22Rv1 (cell line): Measurements from ENCODE around the gene SIK2.
"Not testable (repeated sequence)": the region's sequence is repeated elsewhere in the genome, so short reads cannot be mapped to it uniquely, and the experiment has no call there.

ENCODE experiments used
- CTCF ChIP-seq: fragments of 450-650 bp; IDR thresholded peaks from 2 replicates; pipeline ENCODE4 v1.5.1; 2017; ENCODE audit warnings: mild to moderate bottlenecking
- ZFX ChIP-seq: fragments of 450-650 bp; IDR thresholded peaks from 2 replicates; pipeline ENCODE4 v1.6.1; 2017; ENCODE audit warnings: antibody characterized with exemption, borderline replicate concordance

- TF ChIP-seq CTCF, ZFX: not testable (repeated sequence)
Observed at GRCh38 chr11:111658493-111658892, 56.2 kb downstream of the SIK2 start.
